ENCODE results near the gene HNRNPUL1. TPM values are rescaled to one million over a fixed set of nuclear protein-coding genes. Genes with fewer than 3 reads are reported as not detected.

The HNRNPUL1 gene
- total and polyA plus RNA-seq, 2 of the 8 experiments (the other 6 are each of a cell fraction or from before 2014, with no cell fraction given): 99.5 to 264 TPM

GRCh38 chr19:41355035-41355434 lies 90.9 kb downstream of the HNRNPUL1 start:
- CTCF ChIA-PET (ENCODE audit: partially characterized antibody): interaction anchor here (0.5 to 8.0 kb wide), 10 partner anchors 9 to 136 kb away, joined by 3 to 37 read pairs (median 4); partner anchors contain the start of gene B9D2

More at GRCh38 chr19:41355035-41355434, 90.9 kb downstream of the HNRNPUL1 start:
- Histone ChIP-seq H2BK120ac (replicated peaks; ENCODE audit: low read depth, low read length) (no peak overlapping the region), H3K27ac (ENCODE audit: low read depth, low read length) (no peak overlapping the region), H2AK5ac (ENCODE audit: low read depth, low read length) (no peak overlapping the region), H4K20me1 (replicated peaks in 1 of 2; ENCODE audit: control insufficient read depth in 1 of 2, insufficient read depth in 2 of 2, low read length in 2 of 2) (peaks cover 0 to 7% of the 10 kb centered on the region in 2 experiments), H3K9me3 (ENCODE audit: insufficient read depth in 2 of 2, low read depth in 1 of 2, low read length in 1 of 2) (no peaks in the 10 kb centered on the region), H2BK15ac (ENCODE audit: low read length) (no peak overlapping the region), H3K23ac (ENCODE audit: insufficient read length) (no peak overlapping the region), H3K4me1 (replicated peaks in 1 of 4; ENCODE audit: control insufficient read depth in 3 of 4, insufficient read depth in 4 of 4, low read length in 3 of 4) (peaks cover 0 to 14% (median 4%) of the 10 kb centered on the region in 4 experiments; a peak in 5 of 7 replicates), H3K9ac (replicated peaks in 1 of 4; ENCODE audit: extremely low read depth in 1 of 4, low read depth in 3 of 4, low read length in 3 of 4) (no peak overlapping the region), H3K4ac (replicated peaks; ENCODE audit: insufficient read length, low read depth, low read length) (no peak overlapping the region), H3K18ac (ENCODE audit: extremely low read depth, low read length) (no peak overlapping the region), H2BK5ac (ENCODE audit: low read depth, low read length) (no peak overlapping the region), H2AFZ (ENCODE audit: low read length) (no peak overlapping the region), H3K23me2 (ENCODE audit: low read depth, low read length) (peaks cover 27% of the 10 kb centered on the region), H3K56ac (replicated peaks; ENCODE audit: insufficient read length, low read depth, low read length) (no peak overlapping the region), H4K8ac (ENCODE audit: extremely low read depth, insufficient read depth, low read length) (no peak overlapping the region), H3K36me3 (ENCODE audit: control insufficient read depth in 2 of 4, insufficient read depth in 4 of 4, low read length in 3 of 4) (no peaks in the 10 kb centered on the region), H2BK12ac (ENCODE audit: low read depth, low read length) (no peak overlapping the region), H4K91ac (replicated peaks; ENCODE audit: insufficient read length, low read length) (no peak overlapping the region), H3K14ac (ENCODE audit: insufficient read length) (no peak overlapping the region), H2BK20ac (ENCODE audit: low read length) (no peak overlapping the region), H3K27me3 (replicated peaks in 1 of 4; ENCODE audit: control insufficient read depth in 3 of 4, extremely low read depth in 1 of 4, insufficient read depth in 3 of 4, low read length in 3 of 4) (peaks cover 10 to 33% (median 27%) of the 10 kb centered on the region in 4 experiments), H3K4me3 (ENCODE audit: extremely low read depth in 1 of 4, insufficient read depth in 2 of 4, low read depth in 3 of 4, low read length in 4 of 4) (no peak overlapping the region), H3K79me2 (ENCODE audit: control insufficient read depth in 1 of 2, insufficient read depth in 2 of 2, low read length in 2 of 2) (no peaks in the 10 kb centered on the region), H3K4me2 (ENCODE audit: insufficient read depth in 1 of 2, low read depth in 2 of 2, low read length in 2 of 2) (no peak overlapping the region; a peak in 1 of 4 replicates), H4K5ac (ENCODE audit: insufficient read length, low read depth, low read length) (no peak overlapping the region), H3K79me1 (ENCODE audit: low read depth, low read length) (no peaks in the 10 kb centered on the region; the same call in 1 of the 2 replicates)
- WGBS, 2 experiments (ENCODE audit: extremely low coverage in 1 of 2, insufficient coverage in 1 of 2, insufficient read length in 1 of 2, insufficient replicate concordance in 2 of 2, low coverage in 1 of 2, low lambda C conversion rate in 2 of 2, missing lambda C conversion rate in 1 of 2): 86% methylated on average over 1 of the region's 1 CpG; no CpG with 5 or more reads in 1 of the 2 experiments
- POLR2A ChIA-PET (ENCODE audit: partially characterized antibody): interaction anchor here (0.9 to 5.4 kb wide), 2 partner anchors 9 to 45 kb away, joined by 3 to 29 read pairs; partner anchors contain the start of genes B9D2 and CCDC97
- DNase-seq (ENCODE audit: low read depth in 1 of 2, low spot score in 2 of 2) (no peak), FAIRE-seq (no peak)
